Fibroblast of the conjunctiva (primary cell): ENCODE results near the gene ADIPOR2.
A peak's percentile ranks its signal among the peaks of the same experiment; 100 is the strongest.

Experiments used
- DNase-seq: peaks from one replicate; pipeline ENCODE4 v3.0.0-alpha.2; 2010; ENCODE audit warnings: low read depth

ADIPOR2 gene

DNA sequence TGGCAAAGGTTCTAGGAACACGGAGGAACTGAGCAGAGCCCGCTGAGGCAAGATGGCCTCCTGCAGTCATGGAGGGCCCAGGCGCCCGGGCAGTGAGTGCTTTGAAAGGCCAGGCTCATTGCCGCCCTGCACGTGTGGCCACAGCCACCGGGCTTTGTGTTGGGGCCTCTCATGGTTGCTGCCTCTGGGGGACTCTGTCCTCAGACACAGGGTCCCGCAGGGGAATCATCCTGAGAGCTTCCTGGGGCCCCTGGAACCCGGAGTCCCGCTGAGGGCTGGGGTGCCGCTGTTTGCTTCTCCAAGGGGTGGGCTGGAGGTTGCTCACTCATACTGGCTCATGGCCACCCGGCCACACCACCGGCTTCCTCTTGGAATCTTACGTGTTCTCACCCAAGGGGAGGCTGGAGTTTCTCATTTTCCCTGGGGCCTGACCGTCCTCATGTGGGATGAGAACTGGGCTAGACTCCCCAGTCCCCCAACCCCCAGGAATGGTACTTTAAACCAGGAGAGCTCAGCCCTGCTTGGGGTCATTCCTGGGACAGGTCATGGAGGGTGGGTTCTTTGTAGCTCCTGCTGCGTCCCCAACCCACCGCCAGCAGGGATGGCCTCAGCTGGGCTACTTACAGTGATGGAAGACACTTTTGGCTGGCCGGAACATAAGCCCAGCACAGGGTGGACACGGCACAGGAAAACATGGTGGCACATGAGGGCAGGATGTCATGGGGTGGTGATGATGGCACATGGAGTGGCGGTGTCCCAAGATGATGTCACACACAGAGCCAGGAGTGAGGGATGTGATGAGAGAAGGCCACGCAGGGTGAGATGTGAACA lies 108.4 kb downstream of the ADIPOR2 start:
- no peak for DNase-seq

DNA sequence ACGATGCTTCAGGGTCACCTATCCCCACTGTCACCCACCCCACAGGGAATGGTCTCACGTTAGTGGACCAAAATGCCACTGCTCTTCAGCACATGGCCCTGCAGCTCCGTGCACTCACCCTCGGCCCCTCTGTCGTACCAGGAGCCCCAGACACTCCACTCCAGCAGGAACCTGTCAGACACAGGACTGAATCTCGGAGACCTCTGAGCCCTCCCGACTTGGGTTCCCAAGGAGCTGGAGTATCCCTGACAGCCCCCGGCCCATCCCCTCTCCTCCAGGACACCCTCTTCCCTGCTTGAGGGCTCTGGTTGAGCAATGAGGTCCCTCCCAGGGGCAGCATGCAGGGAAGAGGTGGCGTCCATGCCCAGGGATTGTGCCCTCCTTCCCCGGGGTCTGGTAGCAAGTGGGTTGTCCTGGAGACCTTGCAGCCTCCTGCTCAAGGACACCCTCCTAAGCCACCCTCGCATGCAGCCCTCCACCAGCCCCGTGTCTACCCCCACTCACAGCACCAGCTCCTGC lies 109.1 kb downstream of the ADIPOR2 start:
- no peak for DNase-seq

GRCh38 chr12:1800401-1801302 lies 109.8 kb downstream of the ADIPOR2 start:
- no peak for DNase-seq

DNA sequence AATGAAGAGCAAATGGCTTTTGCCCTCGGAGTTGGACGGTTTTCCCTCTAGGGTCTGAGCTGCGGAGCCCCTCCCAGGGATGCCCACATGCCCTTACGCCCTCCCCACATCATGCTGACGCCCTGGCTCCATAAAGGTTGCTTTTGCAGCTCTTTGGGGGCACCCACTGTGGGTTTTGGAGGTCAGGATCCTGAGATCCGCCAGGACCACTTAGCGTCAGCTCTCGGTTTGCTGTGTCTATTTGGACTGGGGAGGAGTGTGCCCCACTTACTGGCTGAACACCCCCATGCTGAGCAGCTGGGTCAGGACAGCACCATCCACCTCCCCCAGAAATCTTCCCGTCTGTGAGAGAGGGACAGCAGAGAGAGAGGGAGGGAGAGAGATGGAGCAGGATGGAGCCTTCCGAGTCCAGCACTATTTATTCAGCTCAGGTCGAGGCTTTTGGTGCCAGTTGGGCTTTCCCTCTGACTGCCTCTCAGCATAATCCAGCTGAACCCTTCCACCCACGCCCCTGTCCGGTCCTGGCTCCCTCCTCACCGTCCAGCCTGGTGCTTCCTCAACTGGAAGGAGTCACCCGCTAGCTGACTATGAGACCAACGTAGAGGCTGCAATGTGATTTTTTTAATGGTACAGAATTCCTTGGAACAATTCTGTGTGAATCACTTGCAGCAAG lies 110.6 kb downstream of the ADIPOR2 start:
- DNase-seq = no peak

- no peak for DNase-seq
Measured at GRCh38 chr12:1803736-1804135, 112.9 kb downstream of the ADIPOR2 start.

GRCh38 chr12:1804545-1805332 lies 113.9 kb downstream of the ADIPOR2 start:
- peak; percentile 88 for DNase-seq

DNA sequence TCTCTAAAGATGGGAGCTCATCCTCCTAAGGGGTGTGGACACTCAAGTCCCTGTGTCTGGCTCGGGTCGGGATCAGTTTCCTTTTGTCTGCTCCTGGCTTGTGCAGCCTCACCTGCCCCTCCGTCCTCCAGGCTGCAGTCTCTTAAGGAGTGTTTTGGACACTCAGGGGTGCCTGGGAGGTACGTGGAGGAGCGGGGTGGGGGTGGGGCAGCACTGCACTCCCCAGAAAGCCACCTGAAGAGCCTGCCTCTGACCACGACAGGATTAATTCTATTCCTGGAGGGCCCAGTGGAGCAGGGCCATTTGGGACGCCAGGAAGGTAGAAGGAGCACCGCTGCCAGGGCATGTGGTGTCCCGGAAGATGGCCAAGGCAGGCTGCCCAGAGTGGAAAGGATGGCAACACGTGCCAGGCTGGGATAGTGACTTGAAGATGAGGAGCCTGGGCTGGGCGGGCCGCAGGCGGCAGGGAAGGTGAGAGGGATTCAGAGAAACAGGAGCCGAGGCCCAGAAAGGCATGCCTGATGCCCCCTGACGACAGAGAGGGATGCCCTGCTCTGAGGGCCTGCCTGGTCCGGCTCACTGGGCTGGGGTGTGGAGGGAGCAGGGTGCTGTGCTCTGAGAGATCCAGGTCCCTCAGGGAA lies 114.7 kb downstream of the ADIPOR2 start:
- no peak for DNase-seq

DNA sequence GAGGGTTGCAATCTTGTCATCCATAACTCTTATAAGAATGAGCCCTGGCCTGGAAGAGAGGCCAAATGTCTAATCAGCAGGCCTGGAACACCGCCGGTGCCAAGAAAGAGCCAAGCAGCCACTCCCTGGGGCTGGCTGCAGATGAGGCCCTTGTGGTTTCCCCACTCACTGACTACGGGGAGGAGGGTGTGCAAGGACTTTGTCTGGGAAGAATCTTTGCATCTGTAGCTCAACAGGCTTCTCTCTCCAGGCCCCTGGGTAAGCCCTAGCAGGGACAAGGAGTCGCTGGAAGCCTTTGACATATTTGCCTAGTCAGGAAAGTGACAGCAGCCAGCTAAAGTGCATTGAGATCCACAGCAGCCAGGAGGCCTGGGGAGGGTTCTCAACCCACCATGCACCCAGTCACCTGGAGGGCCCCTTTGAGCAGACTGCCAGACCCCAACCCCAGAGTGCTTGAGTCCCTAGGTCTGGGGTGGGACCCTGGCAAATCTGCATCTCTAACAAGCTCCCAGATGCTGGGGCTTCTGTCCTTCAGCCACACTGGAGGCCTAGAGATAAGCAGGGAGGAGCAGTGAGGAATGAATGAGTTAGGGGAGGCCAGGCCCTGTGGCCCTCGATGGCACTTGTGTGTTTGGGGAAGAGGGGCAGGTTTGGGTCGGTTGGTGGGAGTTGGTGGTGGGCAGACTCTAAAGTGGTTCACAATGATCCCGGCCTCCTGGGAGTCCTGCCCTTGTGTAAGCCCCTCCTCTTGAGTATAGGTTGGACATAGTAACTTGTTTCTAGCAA lies 115.6 kb downstream of the ADIPOR2 start:
- DNase-seq = no peak

DNA sequence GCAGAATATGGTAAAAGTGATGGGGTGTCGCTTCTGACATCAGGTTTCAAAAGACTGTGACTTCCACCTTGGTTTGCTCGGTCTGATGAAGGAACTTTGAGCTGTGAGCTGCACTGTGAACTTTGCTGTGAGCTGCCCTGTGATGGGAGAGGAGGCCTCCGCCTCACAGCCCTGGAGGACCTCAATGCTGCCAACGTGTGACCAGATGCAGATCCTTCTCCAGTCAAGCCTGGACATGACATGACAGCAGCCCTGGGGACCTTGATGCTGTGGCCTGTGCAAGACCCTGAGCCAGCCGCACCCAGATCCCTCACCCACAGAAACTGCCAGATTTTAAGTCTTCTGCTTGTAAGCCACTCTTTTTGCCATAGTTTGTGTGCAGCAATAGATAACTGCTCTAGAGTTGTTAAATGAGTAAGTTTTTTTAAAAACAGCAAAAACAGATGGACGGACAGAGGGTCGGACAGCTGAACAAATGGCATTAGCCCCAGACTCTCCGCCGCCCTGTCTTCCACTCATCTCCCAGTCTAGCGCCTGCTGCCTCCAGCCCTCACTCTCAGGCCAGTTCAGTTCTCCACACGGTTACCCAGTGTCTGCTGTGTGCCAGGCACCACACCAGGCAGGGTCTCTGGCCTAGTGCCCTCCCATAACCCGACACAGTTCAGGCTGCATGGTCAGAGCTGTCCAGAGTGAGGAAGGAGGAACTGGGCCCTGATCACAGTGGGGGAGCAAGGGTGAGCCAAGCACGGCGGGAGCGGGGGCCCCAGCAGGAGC lies 116.4 kb downstream of the ADIPOR2 start:
- DNase-seq = no peak

DNA sequence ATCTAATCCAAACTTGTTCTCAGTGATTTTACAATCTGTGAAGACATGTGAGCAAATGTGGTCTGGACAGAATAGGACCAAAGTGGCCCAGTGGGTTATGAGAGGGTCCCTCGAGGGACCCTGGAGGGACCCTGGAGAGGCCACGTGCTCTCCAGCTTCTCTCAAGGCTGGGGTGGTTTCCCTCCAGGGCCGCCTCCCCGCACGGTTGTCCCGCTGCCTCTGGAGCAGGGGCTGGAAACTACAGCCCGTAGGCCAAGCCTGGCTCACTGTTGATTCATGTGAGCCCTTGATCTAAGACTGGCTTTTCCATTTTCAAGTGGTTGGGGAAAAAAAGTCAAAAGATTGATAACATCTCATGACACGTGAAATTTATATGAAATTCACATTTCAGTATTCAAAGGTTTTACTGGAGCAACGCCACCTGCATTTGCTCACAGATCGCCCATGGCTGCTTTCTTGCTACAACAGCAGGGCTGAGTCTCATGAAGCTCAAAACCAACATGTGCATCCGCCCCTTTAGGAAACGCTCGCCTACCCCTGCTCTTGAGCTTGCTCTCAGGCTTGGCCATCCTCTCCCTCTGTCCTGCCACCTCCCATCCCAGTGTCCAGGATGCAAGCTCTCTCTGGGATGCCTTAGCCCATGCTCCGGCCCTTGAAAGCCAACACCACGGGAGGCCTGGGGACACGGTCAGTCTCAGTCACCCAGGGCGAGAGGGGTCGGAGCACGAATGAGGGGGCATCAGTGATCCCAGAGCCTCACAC lies 117.3 kb downstream of the ADIPOR2 start:
- no peak for DNase-seq

GRCh38 chr12:1808798-1809480 lies 118.1 kb downstream of the ADIPOR2 start:
- no peak for DNase-seq

DNA sequence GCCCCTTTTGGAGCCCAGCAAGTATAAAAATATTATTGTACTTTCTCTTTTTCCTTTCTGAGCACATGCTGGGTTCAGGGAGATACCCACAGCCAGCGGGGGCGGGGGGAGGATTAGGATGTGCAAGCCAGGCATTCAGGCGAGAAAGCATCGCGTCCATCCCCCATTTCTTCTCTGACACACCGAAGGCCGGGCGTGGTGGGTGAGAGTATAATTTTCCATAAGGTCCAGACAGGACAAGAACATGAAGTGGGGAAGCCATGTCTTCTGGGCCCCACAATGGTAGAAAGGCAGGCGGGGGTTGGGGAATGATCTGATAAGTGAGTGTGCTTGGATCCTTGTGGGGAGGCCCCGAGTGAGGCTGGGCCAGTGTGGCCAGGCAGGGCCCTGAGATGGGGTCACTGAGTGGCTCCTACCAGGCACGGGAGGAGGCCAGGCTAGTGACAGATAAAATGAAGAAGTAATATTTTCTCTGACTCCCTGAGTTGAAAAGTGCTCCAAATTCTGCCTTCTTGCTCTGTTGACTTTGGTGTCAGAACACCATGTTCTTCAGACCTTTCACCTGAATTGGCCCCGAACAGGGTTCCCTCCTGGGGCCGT lies 118.8 kb downstream of the ADIPOR2 start:
- no peak for DNase-seq

DNA sequence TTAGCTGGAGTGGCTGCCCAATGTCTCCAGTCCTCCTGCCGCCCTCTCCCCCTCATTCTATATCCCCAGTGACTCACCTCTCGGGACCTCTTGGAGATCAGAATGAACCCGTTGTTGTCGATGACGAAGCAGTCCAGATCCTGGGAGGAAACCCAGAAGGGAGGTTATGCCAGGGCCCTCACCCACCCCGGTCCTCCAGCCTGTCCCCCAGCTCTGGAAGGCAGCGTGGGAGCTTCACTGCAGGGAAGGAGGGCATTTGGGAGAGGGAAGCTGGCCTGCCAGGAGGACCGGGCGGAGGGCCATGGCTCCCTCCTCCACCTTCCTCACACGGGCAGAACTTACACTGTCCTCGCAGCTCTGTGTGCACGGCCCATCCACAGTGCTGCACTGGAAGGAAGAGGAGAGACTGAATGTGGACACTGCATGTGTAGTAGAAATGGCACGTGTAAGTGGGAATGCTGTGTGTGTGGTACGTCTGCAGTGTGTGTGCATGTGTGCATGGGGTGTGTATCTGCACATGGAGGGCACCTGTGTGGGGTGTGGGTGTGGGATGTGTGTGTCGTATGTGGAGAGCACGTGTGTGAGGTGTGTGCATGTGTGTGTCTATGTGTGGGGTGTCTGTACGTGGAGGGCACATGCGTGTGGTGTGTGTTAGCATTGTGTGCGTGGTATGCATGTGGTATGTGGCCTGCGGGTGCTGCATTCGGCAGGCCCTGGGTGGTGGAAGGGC lies 119.5 kb downstream of the ADIPOR2 start:
- no peak for DNase-seq

GRCh38 chr12:1810931-1811280 lies 120.0 kb downstream of the ADIPOR2 start:
- no peak for DNase-seq

DNA sequence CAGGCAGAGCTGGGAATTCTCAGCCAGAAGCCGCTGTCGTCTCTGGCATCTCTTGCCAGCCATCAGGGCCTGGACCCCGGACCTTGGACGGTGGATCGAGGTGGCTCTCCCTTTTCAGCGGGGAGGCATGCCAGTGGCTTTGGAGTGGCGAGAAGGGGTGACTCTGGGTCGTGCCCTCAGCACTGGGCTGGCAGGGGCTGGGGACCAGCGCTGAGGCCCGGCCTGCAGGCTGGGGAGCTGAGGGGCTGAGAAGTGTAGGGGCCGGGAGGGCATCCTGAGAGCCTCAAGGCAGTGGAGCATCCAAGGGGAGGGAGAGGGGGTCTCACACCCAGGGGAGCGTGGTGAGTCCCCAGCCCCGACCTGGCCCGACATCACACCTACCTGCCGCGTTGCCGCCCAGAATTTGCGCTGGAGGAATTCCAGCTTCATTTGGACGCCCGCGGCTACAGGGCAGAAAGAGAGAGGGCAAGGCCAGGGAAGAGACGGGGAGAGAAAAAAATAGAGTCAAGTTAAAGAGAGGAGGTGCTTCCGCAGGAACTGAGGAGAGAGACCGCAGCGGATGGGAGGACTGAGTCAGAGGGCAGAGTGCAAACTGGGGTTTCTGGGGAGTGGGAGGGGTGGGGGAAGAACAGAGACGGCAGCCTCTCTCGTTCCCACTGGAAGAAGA lies 120.5 kb downstream of the ADIPOR2 start:
- no peak for DNase-seq

- no peak for DNase-seq
Measured at GRCh38 chr12:1811948-1812291, 121.0 kb downstream of the ADIPOR2 start.
